MM.1S (cell line): ENCODE measurements around the gene DNAJC22.

Source experiments
- DNase-seq: peaks from one replicate; pipeline ENCODE4 v3.0.0-alpha.2; 2015
- H2AFZ ChIP-seq: fragments of 300-600 bp; sonication (generic); 2 replicates; pipeline ENCODE4 v1.6.0; 2016; ENCODE audit warnings: antibody characterized with exemption, low read length
- H3F3A ChIP-seq: fragments of 300-600 bp; sonication (generic); 2 replicates; pipeline ENCODE4 v1.6.1; 2016; ENCODE audit warnings: mild to moderate bottlenecking, antibody characterized with exemption, low read length, moderate library complexity, mixed read lengths; ENCODE audit not compliant: insufficient read depth
- H3K27ac ChIP-seq: fragments of 300-600 bp; sonication (generic); 2 replicates; pipeline ENCODE4 v1.5.1; 2016; ENCODE audit warnings: mild to moderate bottlenecking, low read length
- H3K27me3 ChIP-seq: fragments of 300-600 bp; sonication (generic); replicated peaks from 2 replicates; pipeline ENCODE4 v1.6.0; 2016; ENCODE audit warnings: low read length; ENCODE audit not compliant: insufficient read depth
- H3K36me3 ChIP-seq: fragments of 300-600 bp; sonication (generic); replicated peaks from 2 replicates; pipeline ENCODE4 v1.6.1; 2016; ENCODE audit warnings: mild to moderate bottlenecking, low read length, mixed read lengths; ENCODE audit not compliant: insufficient read depth
- H3K4me1 ChIP-seq: fragments of 300-600 bp; sonication (generic); 2 replicates; pipeline ENCODE4 v1.6.1; 2016; ENCODE audit warnings: low read length, mixed read lengths
- H3K4me2 ChIP-seq: fragments of 300-600 bp; sonication (generic); 2 replicates; pipeline ENCODE4 v1.6.0; 2016; ENCODE audit warnings: low read depth, low read length
- H3K4me3 ChIP-seq: fragments of 300-600 bp; sonication (generic); 2 replicates; pipeline ENCODE4 v1.5.1; 2016; ENCODE audit warnings: low read length, mixed read lengths
- H3K79me2 ChIP-seq: fragments of 300-600 bp; sonication (generic); 2 replicates; pipeline ENCODE4 v1.6.1; 2016; ENCODE audit warnings: mixed run types, low read length, mixed read lengths
- H3K9ac ChIP-seq: fragments of 300-600 bp; sonication (generic); 2 replicates; pipeline ENCODE4 v1.6.1; 2016; ENCODE audit warnings: low read length, mixed read lengths
- H3K9me2 ChIP-seq: fragments of 300-600 bp; sonication (generic); replicated peaks from 2 replicates; pipeline ENCODE4 v1.6.1; 2016; ENCODE audit warnings: mild to moderate bottlenecking, low read length, mixed read lengths; ENCODE audit not compliant: insufficient read depth
- H3K9me3 ChIP-seq: fragments of 300-600 bp; sonication (generic); replicated peaks from 2 replicates; pipeline ENCODE4 v1.6.1; 2016; ENCODE audit warnings: mild to moderate bottlenecking, low read length, mixed read lengths; ENCODE audit not compliant: insufficient read depth
- H4K20me1 ChIP-seq: fragments of 300-600 bp; sonication (generic); 2 replicates; pipeline ENCODE4 v1.6.1; 2016; ENCODE audit warnings: mild to moderate bottlenecking, low read length, moderate library complexity, mixed read lengths; ENCODE audit not compliant: insufficient read depth
- CTCF ChIP-seq: fragments of 300-600 bp; sonication (generic); IDR thresholded peaks from 2 replicates; pipeline ENCODE4 v1.5.1; 2016; ENCODE audit warnings: antibody characterized with exemption, low read length, mixed read lengths
- EZH2 ChIP-seq: fragments of 300-600 bp; sonication (generic); optimal IDR thresholded peaks from 2 replicates; pipeline ENCODE3; 2017; ENCODE audit warnings: low read depth, mild to moderate bottlenecking, antibody characterized with exemption, low read length, mixed read lengths
- EZH2phosphoT487 ChIP-seq: fragments of 300-600 bp; sonication (generic); IDR thresholded peaks from 2 replicates; pipeline ENCODE4 v1.6.1; 2018; ENCODE audit warnings: antibody characterized with exemption, low read length

DNAJC22 gene

GRCh38 chr12:49328816-49329215 is 17.9 kb upstream of the DNAJC22 start:
- Histone ChIP-seq H3K4me1 (no peaks in the 10 kb centered on the region), H3K36me3 (peaks cover 4% of the 10 kb centered on the region; the same call in 1 of the 2 replicates), H3K4me3 (no peak overlapping the region), H3K4me2 (no peak overlapping the region), H3K79me2 (peaks cover 6% of the 10 kb centered on the region), H3K9me3 (no peaks in the 10 kb centered on the region), H3K27me3 (0 out of 2 replicates have a peak, but pooled peaks cover 4% of the 10 kb centered on the region), H3K9ac (no peak overlapping the region), H3K27ac (no peak overlapping the region), H3K9me2 (no peaks in the 10 kb centered on the region), H3F3A (peaks cover 9% of the 10 kb centered on the region; the same call in 1 of the 2 replicates), H4K20me1 (no peaks in the 10 kb centered on the region), H2AFZ (no peak overlapping the region)
- no peak for DNase-seq
- TF ChIP-seq EZH2 (no peak), CTCF (no peak), EZH2phosphoT487 (no peak)

GRCh38 chr12:49330032-49330619 is 16.6 kb upstream of the DNAJC22 start:
- Histone ChIP-seq H3K36me3 (peaks cover 4% of the 10 kb centered on the region; the same call in 1 of the 2 replicates), H3K9ac (no peak overlapping the region)
- DNase-seq = no peak

GRCh38 chr12:49330631-49331379 is 15.9 kb upstream of the DNAJC22 start:
- no peak for DNase-seq

More at GRCh38 chr12:49330032-49330619, 16.6 kb upstream of the DNAJC22 start:
- no peak overlapping the region for H3K27ac ChIP-seq
- no peaks in the 10 kb centered on the region for H4K20me1 ChIP-seq
- TF ChIP-seq EZH2phosphoT487 (no peak), EZH2 (no peak), CTCF (no peak)
- H3K27me3 ChIP-seq = peaks cover 5% of the 10 kb centered on the region; the same call in 1 of the 2 replicates
- H2AFZ ChIP-seq = no peak overlapping the region
- H3K9me3 ChIP-seq = no peaks in the 10 kb centered on the region
- no peak overlapping the region for H3K4me2 ChIP-seq
- no peaks in the 10 kb centered on the region for H3K4me1 ChIP-seq
- H3K4me3 ChIP-seq = no peak overlapping the region
- H3K9me2 ChIP-seq = no peaks in the 10 kb centered on the region
- no peaks in the 10 kb centered on the region for H3K79me2 ChIP-seq
- peaks cover 12% of the 10 kb centered on the region for H3F3A ChIP-seq

More at GRCh38 chr12:49330631-49331379, 15.9 kb upstream of the DNAJC22 start:
- Histone ChIP-seq H3K79me2 (no peaks in the 10 kb centered on the region), H4K20me1 (no peaks in the 10 kb centered on the region), H3K4me3 (no peak overlapping the region), H3K9me2 (no peaks in the 10 kb centered on the region), H3K9me3 (no peaks in the 10 kb centered on the region), H3K36me3 (peaks cover 4% of the 10 kb centered on the region; the same call in 1 of the 2 replicates), H3K9ac (no peak overlapping the region), H2AFZ (no peak overlapping the region), H3K4me2 (no peak overlapping the region), H3K4me1 (no peaks in the 10 kb centered on the region), H3F3A (peaks cover 16% of the 10 kb centered on the region), H3K27me3 (peaks cover 11% of the 10 kb centered on the region; the same call in 1 of the 2 replicates), H3K27ac (no peak overlapping the region)
- no peak for TF ChIP-seq CTCF
- TF ChIP-seq EZH2 = no peak
- TF ChIP-seq EZH2phosphoT487 = no peak
